Activated CD4-positive, alpha-beta T cell treated with anti-CD3 and anti-CD28 coated beads, Interleukin-2, amount 10 ng/mL, durations not matched to agents 7 days and 5 days (primary cell): ENCODE results near the gene ZNF79. TPM values are rescaled to one million over a fixed set of nuclear protein-coding genes. Genes with fewer than 3 reads are reported as not detected.

Experiments used
- CTCF ChIA-PET: fragments of 350-600 bp; sonication (Branson Sonifier 250); formaldehyde crosslinking; loops from one replicate; lab custom pipeline; 2021; ENCODE audit warnings: antibody characterized with exemption; lab: Charles Lee
- POLR2A ChIA-PET: fragments of 350-600 bp; sonication (Branson Sonifier 250); formaldehyde crosslinking; loops from one replicate; lab custom pipeline; 2021; ENCODE audit warnings: antibody characterized with exemption; lab: Charles Lee
- DNase-seq: peaks from one replicate; pipeline ENCODE4 v3.0.0-alpha.2; 2020
- H3K27ac Mint-ChIP-seq: one replicate; pipeline ENCODE4 v1.8.0; 2021; ENCODE audit warnings: mild to moderate bottlenecking, moderate library complexity, mixed read lengths
- H3K27me3 Mint-ChIP-seq: one replicate; pipeline ENCODE4 v1.8.0; 2021; ENCODE audit warnings: mixed read lengths
- H3K36me3 Mint-ChIP-seq: one replicate; pipeline ENCODE4 v1.8.0; 2021; ENCODE audit warnings: low read depth, mixed read lengths
- H3K4me1 Mint-ChIP-seq: one replicate; pipeline ENCODE4 v1.8.0; 2021; ENCODE audit warnings: mixed read lengths
- H3K4me3 Mint-ChIP-seq: one replicate; pipeline ENCODE4 v1.8.0; 2021; ENCODE audit warnings: mild to moderate bottlenecking, moderate library complexity, mixed read lengths
- H3K9me3 Mint-ChIP-seq: one replicate; pipeline ENCODE4 v1.8.0; 2021; ENCODE audit warnings: mixed read lengths
- total RNA-seq, 2 experiments: library from RNA; stranded (reverse); gene quantifications; one replicate each; pipeline ENCODE4 v1.2.3, GENCODE V29; 2021

The ZNF79 gene
- total RNA-seq, 2 experiments from 2014 or later = 13.1 to 13.2 TPM

- Mint-ChIP-seq H3K4me1 (peaks cover 42% of the 10 kb centered on the region), H3K4me3 (peak overlapping the region; percentile 99), H3K27me3 (no peaks in the 10 kb centered on the region), H3K36me3 (peaks cover 9% of the 10 kb centered on the region), H3K27ac (no peak overlapping the region), H3K9me3 (no peaks in the 10 kb centered on the region)
- DNase-seq = no peak
- ChIA-PET POLR2A (no interaction called here), CTCF (no interaction called here)
Measured at GRCh38 chr9:127422133-127422782, 1.9 kb upstream of the ZNF79 start.

DNA sequence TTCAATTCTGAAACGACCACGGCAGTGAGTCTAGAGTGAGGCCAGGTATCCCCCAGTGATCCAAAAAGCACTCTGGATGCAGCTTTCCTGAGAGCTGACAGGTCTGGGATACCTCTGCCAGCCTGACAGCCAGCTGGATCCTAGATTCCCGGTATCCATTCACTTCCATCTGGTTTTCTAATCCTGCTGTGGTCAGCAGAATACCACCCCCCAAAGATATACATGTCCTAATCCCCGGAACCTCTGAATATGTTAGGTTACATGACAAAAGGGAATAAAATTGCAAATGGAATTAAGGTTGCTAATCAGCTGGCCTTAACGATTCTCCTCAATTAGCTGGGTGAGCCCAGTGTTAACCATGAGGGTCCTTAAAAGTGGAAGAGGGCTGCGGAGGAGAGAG, 1.4 kb upstream of the ZNF79 start:
- H3K27ac Mint-ChIP-seq = no peak overlapping the region
- ChIA-PET CTCF (interaction anchor here (0.6 to 1.6 kb wide), 2 partner anchors 26 to 262 kb away, joined by 3 to 5 read pairs; partner anchors contain the start of gene SLC2A8), POLR2A (no interaction called here)
- peaks cover 9% of the 10 kb centered on the region for H3K36me3 Mint-ChIP-seq
- H3K4me1 Mint-ChIP-seq = peaks cover 44% of the 10 kb centered on the region
- no peaks in the 10 kb centered on the region for H3K27me3 Mint-ChIP-seq
- no peak for DNase-seq
- H3K9me3 Mint-ChIP-seq = no peaks in the 10 kb centered on the region
- peak overlapping the region; percentile 99 for H3K4me3 Mint-ChIP-seq

GRCh38 chr9:127423476-127423933, 677 bp upstream of the ZNF79 start:
- H3K27me3 Mint-ChIP-seq = no peaks in the 10 kb centered on the region
- H3K4me3 Mint-ChIP-seq = peak overlapping the region; percentile 99
- peaks cover 13% of the 10 kb centered on the region for H3K36me3 Mint-ChIP-seq
- ChIA-PET CTCF (interaction anchor here (0.6 to 1.6 kb wide), 3 partner anchors 23 to 261 kb away, joined by 3 to 5 read pairs (median 3); partner anchors contain the start of gene SLC2A8), POLR2A (no interaction called here)
- no peaks in the 10 kb centered on the region for H3K9me3 Mint-ChIP-seq
- DNase-seq = no peak
- H3K4me1 Mint-ChIP-seq = peaks cover 50% of the 10 kb centered on the region
- H3K27ac Mint-ChIP-seq = peak overlapping the region; percentile 94

- peaks cover 53% of the 10 kb centered on the region for H3K4me1 Mint-ChIP-seq
- ChIA-PET POLR2A (no interaction called here), CTCF (interaction anchor here (0.6 to 1.0 kb wide), 3 partner anchors 15 to 31 kb away, joined by 3 read pairs; no protein-coding TSS in a partner anchor)
- H3K27ac Mint-ChIP-seq = peak overlapping the region; percentile 94
- H3K36me3 Mint-ChIP-seq = peaks cover 19% of the 10 kb centered on the region
- no peaks in the 10 kb centered on the region for H3K9me3 Mint-ChIP-seq
- no peaks in the 10 kb centered on the region for H3K27me3 Mint-ChIP-seq
- H3K4me3 Mint-ChIP-seq = peak overlapping the region; percentile 99
- DNase-seq = peak; percentile 56
Measured at GRCh38 chr9:127424676-127424999, 456 bp downstream of the ZNF79 start.

GRCh38 chr9:127426756-127427155, 2.6 kb downstream of the ZNF79 start:
- Mint-ChIP-seq H3K4me3 (peak overlapping the region; percentile 50), H3K9me3 (no peaks in the 10 kb centered on the region), H3K27ac (peak overlapping the region; percentile 68), H3K36me3 (peaks cover 35% of the 10 kb centered on the region), H3K4me1 (peaks cover 59% of the 10 kb centered on the region), H3K27me3 (no peaks in the 10 kb centered on the region)
- ChIA-PET CTCF (no interaction called here), POLR2A (no interaction called here)
- peak; percentile 44 for DNase-seq

- CTCF ChIA-PET = interaction anchor here (1.0 to 1.5 kb wide), 2 partner anchors 22 to 27 kb away, joined by 3 to 6 read pairs; no protein-coding TSS in a partner anchor
- Mint-ChIP-seq H3K4me3 (no peak overlapping the region), H3K4me1 (peaks cover 49% of the 10 kb centered on the region), H3K27ac (no peak overlapping the region), H3K36me3 (peaks cover 42% of the 10 kb centered on the region), H3K9me3 (no peaks in the 10 kb centered on the region), H3K27me3 (no peaks in the 10 kb centered on the region)
- POLR2A ChIA-PET = no interaction called here
- DNase-seq = no peak
Measured at GRCh38 chr9:127428348-127428747, 4.2 kb downstream of the ZNF79 start.

DNA sequence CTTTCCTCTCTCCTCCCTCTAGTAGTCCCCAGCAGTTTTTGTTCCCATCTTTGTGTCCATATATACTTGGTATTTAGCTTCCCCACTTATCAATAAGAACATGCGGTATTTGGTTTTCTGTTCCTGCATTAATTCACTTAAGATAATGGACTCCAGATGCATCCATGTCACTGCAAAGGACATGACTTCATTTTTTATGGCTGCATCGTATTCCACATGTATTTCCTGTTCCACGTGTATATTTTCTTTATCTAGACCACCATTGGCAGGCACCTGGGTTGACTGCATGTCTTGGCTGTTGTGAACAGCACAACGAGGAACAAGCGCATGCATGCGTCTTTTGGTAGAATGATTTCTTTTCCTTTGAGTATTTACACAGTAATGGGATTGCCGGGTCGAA, 6.2 kb downstream of the ZNF79 start:
- Mint-ChIP-seq H3K36me3 (peaks cover 58% of the 10 kb centered on the region), H3K27ac (no peak overlapping the region), H3K27me3 (no peaks in the 10 kb centered on the region), H3K4me3 (no peak overlapping the region), H3K4me1 (peaks cover 32% of the 10 kb centered on the region), H3K9me3 (no peaks in the 10 kb centered on the region)
- POLR2A ChIA-PET = no interaction called here
- CTCF ChIA-PET = interaction anchor here (1.8 to 2.1 kb wide), 2 partner anchors 13 to 28 kb away, joined by 4 to 5 read pairs; no protein-coding TSS in a partner anchor
- DNase-seq = no peak

DNA sequence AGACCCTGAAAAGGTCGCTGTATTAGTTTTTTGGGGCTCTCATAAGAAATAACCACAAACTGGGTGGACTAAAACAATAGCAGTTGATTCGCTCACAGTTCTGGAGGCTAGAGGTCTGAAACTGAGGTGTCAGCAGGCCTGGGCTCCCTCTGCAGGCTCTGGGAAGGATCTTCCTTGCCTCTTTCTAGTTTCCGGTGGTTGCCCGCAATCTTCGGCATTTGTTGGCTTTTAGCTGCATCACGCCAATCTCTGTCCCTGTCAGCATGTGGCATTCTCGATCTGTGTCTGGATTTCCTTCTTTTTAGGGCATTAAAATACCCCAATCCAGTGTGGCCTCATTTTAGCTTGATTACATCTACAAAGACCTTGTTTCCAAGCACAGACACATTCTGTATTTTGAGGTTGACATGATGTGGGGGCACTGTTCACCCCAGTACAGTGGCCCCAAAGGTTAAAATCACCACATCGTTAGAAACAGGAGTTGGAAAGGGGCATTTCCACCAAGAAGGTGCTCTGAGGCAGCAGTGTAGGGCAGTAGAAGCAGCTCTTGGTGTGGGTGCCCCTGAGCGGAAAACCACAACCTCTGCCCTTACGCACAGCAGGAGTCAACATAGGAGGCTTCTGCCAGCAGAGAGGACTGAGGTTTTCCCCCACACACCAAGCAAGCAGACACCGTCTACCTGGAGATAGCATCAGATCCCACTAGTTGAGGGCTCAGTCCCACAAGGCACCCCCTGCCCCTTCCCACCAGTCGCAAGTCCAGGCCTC, 13.5 kb downstream of the ZNF79 start:
- H3K4me1 Mint-ChIP-seq = peaks cover 11% of the 10 kb centered on the region
- ChIA-PET POLR2A (no interaction called here), CTCF (interaction anchor here (0.7 kb wide), 1 partner anchor 1237 kb away, joined by 3 read pairs; no protein-coding TSS in a partner anchor)
- peaks cover 3% of the 10 kb centered on the region for H3K9me3 Mint-ChIP-seq
- DNase-seq = no peak
- H3K36me3 Mint-ChIP-seq = peaks cover 77% of the 10 kb centered on the region
- no peak overlapping the region for H3K4me3 Mint-ChIP-seq
- H3K27me3 Mint-ChIP-seq = no peaks in the 10 kb centered on the region
- peak overlapping the region; percentile 66 for H3K27ac Mint-ChIP-seq

GRCh38 chr9:127438394-127438793, 14.2 kb downstream of the ZNF79 start:
- H3K27ac Mint-ChIP-seq = no peak overlapping the region
- peaks cover 78% of the 10 kb centered on the region for H3K36me3 Mint-ChIP-seq
- ChIA-PET POLR2A (no interaction called here), CTCF (no interaction called here)
- no peak for DNase-seq
- H3K9me3 Mint-ChIP-seq = peaks cover 3% of the 10 kb centered on the region
- H3K4me1 Mint-ChIP-seq = peaks cover 11% of the 10 kb centered on the region
- no peak overlapping the region for H3K4me3 Mint-ChIP-seq
- no peaks in the 10 kb centered on the region for H3K27me3 Mint-ChIP-seq

DNA sequence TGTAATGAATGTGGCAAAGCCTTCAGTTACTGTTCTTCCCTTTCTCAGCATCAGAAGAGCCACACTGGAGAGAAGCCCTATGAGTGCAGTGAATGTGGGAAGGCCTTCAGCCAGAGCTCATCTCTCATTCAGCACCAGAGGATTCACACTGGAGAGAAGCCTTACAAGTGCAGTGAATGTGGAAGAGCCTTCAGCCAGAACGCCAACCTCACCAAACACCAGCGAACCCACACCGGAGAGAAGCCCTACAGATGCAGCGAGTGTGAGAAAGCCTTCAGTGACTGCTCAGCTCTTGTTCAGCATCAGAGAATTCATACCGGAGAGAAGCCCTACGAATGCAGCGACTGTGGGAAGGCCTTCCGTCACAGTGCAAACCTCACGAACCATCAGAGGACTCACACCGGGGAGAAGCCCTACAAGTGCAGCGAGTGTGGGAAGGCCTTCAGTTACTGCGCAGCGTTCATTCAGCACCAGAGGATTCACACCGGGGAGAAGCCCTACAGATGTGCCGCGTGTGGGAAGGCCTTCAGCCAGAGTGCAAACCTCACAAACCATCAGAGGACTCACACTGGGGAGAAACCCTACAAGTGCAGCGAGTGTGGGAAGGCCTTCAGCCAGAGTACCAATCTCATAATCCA, 20.2 kb downstream of the ZNF79 start:
- Mint-ChIP-seq H3K36me3 (peaks cover 92% of the 10 kb centered on the region), H3K9me3 (peaks cover 22% of the 10 kb centered on the region), H3K4me1 (peaks cover 21% of the 10 kb centered on the region), H3K4me3 (no peak overlapping the region), H3K27me3 (no peaks in the 10 kb centered on the region), H3K27ac (no peak overlapping the region)
- DNase-seq = no peak
- CTCF ChIA-PET = interaction anchor here (1.3 kb wide), 1 partner anchor 46 kb away, joined by 4 read pairs; no protein-coding TSS in a partner anchor
- POLR2A ChIA-PET = no interaction called here

- Mint-ChIP-seq H3K4me3 (no peak overlapping the region), H3K4me1 (peaks cover 29% of the 10 kb centered on the region), H3K36me3 (peaks cover 94% of the 10 kb centered on the region), H3K9me3 (peaks cover 22% of the 10 kb centered on the region), H3K27ac (no peak overlapping the region), H3K27me3 (no peaks in the 10 kb centered on the region)
- DNase-seq = no peak
- CTCF ChIA-PET = no interaction called here
- POLR2A ChIA-PET = no interaction called here
Measured at GRCh38 chr9:127444921-127445850, 21.0 kb downstream of the ZNF79 start.
